AG04450 (cell line): ENCODE measurements around the gene TRIM3. TPM values are rescaled to one million over a fixed set of nuclear protein-coding genes. Genes with fewer than 3 reads are reported as not detected.

ENCODE experiments used
- CTCF ChIA-PET: fragments of 300-600, 350-600 bp; formaldehyde crosslinking; extraction: SDS; loops from one replicate; lab custom pipeline; 2022; ENCODE audit warnings: antibody characterized with exemption, inconsistent platforms; lab: Charles Lee
- POLR2A ChIA-PET: fragments of 350-600 bp; formaldehyde crosslinking; extraction: SDS; loops from one replicate; lab custom pipeline; 2021; ENCODE audit warnings: antibody characterized with exemption, inconsistent platforms; lab: Yijun Ruan, JAX
- DNase-seq: peaks from one replicate; pipeline ENCODE4 v3.0.0-alpha.2; 2011; ENCODE audit warnings: low read depth, low spot score
- H3K27ac ChIP-seq: one replicate; pipeline ENCODE4 v1.5.1; 2012; ENCODE audit warnings: low read depth, low read length, control low read depth
- H3K27me3 ChIP-seq: one replicate; pipeline ENCODE4 v1.6.0; 2012; ENCODE audit warnings: low read length; ENCODE audit not compliant: control insufficient read depth, insufficient read depth
- H3K4me3 ChIP-seq: 2 replicates; pipeline ENCODE4 v1.5.1; 2011; ENCODE audit warnings: mild to moderate bottlenecking, low read depth, low read length, control low read depth
- H3K9me3 ChIP-seq: 2 replicates; pipeline ENCODE4 v1.5.1; 2012; ENCODE audit warnings: low read length; ENCODE audit not compliant: control insufficient read depth, insufficient read depth
- polyA plus RNA-seq: library from polyadenylated mRNA; depleted of rRNA; stranded (reverse); fragments of >200 nt; gene quantifications from 2 replicates; pipeline ENCODE4 v1.2.3, GENCODE V29; 2011; rRNA removed
- TF ChIP-seq, protein P1 (sequence below): IDR thresholded peaks from 2 replicates; pipeline ENCODE4 v1.5.1; 2011; ENCODE audit warnings: low read depth, low read length, control low read depth, inconsistent platforms

TRIM3 gene
- polyA plus RNA-seq, 1 experiment: 10.5 TPM

GRCh38 chr11:6401464-6401863, 72.3 kb downstream of the TRIM3 start:
- no peak for DNase-seq
- POLR2A ChIA-PET: no interaction called here
- Histone ChIP-seq H3K4me3 (no peak overlapping the region), H3K9me3 (no peaks in the 10 kb centered on the region; the same call in 1 of the 2 replicates), H3K27ac (no peak overlapping the region), H3K27me3 (no peaks in the 10 kb centered on the region)
- TF ChIP-seq, protein P1, sequence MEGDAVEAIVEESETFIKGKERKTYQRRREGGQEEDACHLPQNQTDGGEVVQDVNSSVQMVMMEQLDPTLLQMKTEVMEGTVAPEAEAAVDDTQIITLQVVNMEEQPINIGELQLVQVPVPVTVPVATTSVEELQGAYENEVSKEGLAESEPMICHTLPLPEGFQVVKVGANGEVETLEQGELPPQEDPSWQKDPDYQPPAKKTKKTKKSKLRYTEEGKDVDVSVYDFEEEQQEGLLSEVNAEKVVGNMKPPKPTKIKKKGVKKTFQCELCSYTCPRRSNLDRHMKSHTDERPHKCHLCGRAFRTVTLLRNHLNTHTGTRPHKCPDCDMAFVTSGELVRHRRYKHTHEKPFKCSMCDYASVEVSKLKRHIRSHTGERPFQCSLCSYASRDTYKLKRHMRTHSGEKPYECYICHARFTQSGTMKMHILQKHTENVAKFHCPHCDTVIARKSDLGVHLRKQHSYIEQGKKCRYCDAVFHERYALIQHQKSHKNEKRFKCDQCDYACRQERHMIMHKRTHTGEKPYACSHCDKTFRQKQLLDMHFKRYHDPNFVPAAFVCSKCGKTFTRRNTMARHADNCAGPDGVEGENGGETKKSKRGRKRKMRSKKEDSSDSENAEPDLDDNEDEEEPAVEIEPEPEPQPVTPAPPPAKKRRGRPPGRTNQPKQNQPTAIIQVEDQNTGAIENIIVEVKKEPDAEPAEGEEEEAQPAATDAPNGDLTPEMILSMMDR: no peak
- CTCF ChIA-PET: interaction anchor here (0.6 kb wide), 1 partner anchor 202 kb away, joined by 6 read pairs; no protein-coding TSS in a partner anchor

DNA sequence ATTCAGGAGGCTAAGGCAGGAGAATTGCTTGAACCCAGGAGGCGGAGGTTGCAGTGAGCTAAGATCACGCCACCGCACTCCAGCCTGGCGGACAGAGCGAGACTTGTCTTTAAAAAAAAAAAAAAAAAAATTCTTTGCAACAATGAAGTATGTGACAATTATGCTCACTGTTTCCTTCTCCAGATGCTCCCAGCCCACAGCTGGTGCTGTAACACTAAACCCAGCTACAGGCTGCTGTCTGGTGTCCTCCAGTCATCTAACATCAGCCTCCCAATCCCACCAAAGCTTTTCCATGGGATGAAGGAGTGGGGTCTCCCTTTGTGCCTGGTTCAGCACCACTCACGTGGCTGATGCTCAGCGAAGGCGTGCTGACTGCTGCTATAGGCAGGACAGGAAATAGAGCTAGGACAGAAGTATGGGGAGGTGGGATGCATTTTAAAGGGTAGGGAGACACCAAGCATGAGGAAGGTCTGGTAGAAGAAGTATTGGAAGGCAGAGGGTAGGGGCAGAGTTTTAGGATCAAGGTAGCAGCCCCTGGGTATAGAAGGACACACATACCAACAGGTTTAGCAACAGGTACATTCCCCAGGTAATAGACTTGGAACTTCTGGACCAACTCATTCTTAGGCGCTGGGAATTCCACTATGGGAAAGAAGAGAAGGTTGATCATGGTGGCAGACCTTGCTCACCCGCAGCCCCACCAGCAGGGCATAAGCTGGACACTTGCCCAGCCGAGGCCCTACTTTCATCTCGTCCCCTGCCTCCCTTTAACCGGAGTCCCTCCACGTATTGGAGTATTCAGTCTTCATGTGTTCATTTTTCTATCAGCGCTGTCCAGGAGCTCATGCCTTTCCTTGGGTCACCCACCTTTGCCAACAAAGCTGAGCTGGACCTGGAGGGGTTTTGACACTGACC, 73.1 kb downstream of the TRIM3 start:
- ChIA-PET CTCF (interaction anchor here (0.6 to 2.1 kb wide), 4 partner anchors 38 to 202 kb away, joined by 3 to 6 read pairs (median 6); no protein-coding TSS in a partner anchor), POLR2A (interaction anchor here (0.7 kb wide), 1 partner anchor 17 kb away, joined by 14 read pairs; no protein-coding TSS in a partner anchor)
- no peak for DNase-seq
- TF ChIP-seq, protein P1: no peak
- Histone ChIP-seq H3K27me3 (no peaks in the 10 kb centered on the region), H3K4me3 (no peak overlapping the region), H3K9me3 (no peaks in the 10 kb centered on the region; the same call in 1 of the 2 replicates), H3K27ac (no peak overlapping the region)

Other genes starting within 250 kb of the TRIM3 start
- 18.9 and 19.8 TPM in 2 replicates for gene FHIP1B, start 239.3 kb downstream of the TRIM3 start, polyA plus RNA-seq
- gene CNGA4, start 234.9 kb downstream of the TRIM3 start, polyA plus RNA-seq: 0.04 and 0.07 TPM in 2 replicates
- not detected in 2 replicates for gene CCKBR, start 214.1 kb downstream of the TRIM3 start, polyA plus RNA-seq
- gene CAVIN3, start 153.4 kb downstream of the TRIM3 start, polyA plus RNA-seq: 37.8 and 53.1 TPM in 2 replicates
- gene SMPD1, start 83.5 kb downstream of the TRIM3 start, polyA plus RNA-seq: 68.0 and 83.7 TPM in 2 replicates
- 42.2 and 54.5 TPM in 2 replicates for gene APBB1, start 54.8 kb downstream of the TRIM3 start, polyA plus RNA-seq
- gene HPX, start 33.0 kb downstream of the TRIM3 start, polyA plus RNA-seq: 0.32 and 0.67 TPM in 2 replicates
- gene ARFIP2, start 7.4 kb upstream of the TRIM3 start, polyA plus RNA-seq: 79.1 and 88.2 TPM in 2 replicates
- gene TIMM10B, start 7.6 kb upstream of the TRIM3 start, polyA plus RNA-seq: 26.7 and 33.1 TPM in 2 replicates
- gene DNHD1, start 23.3 kb upstream of the TRIM3 start, polyA plus RNA-seq: 2.2 and 3.1 TPM in 2 replicates
- 13.7 and 16.3 TPM in 2 replicates for gene RRP8, start 129.7 kb upstream of the TRIM3 start, polyA plus RNA-seq
- gene ILK, start 129.8 kb upstream of the TRIM3 start, polyA plus RNA-seq: 362 and 417 TPM in 2 replicates
- 170 and 215 TPM in 2 replicates for gene TAF10, start 138.3 kb upstream of the TRIM3 start, polyA plus RNA-seq
- gene TPP1, start 145.5 kb upstream of the TRIM3 start, polyA plus RNA-seq: 128 and 152 TPM in 2 replicates
- 8.7 and 11.2 TPM in 2 replicates for gene DCHS1, start 181.9 kb upstream of the TRIM3 start, polyA plus RNA-seq
- 63.3 and 69.1 TPM in 2 replicates for gene MRPL17, start 209.4 kb upstream of the TRIM3 start, polyA plus RNA-seq